DMS53 treated with DMSO at 0.1 percent for 48 hours (cell line): Measurements from ENCODE around the gene MAP4K2.

Experiments used
- DNase-seq: peaks from one replicate; lab custom pipeline; 2025; ENCODE audit not compliant: unreplicated experiment; lab: John Stamatoyannopoulos, UW

MAP4K2 gene

GRCh38 chr11:64742087-64742888 lies 60.7 kb downstream of the MAP4K2 start:
- DNase-seq = no peak

GRCh38 chr11:64741375-64742086 lies 61.5 kb downstream of the MAP4K2 start:
- DNase-seq = no peak

- no peak for DNase-seq
Observed at GRCh38 chr11:64739871-64740270, 63.1 kb downstream of the MAP4K2 start.

- no peak for DNase-seq
Observed at GRCh38 chr11:64736654-64737053, 66.4 kb downstream of the MAP4K2 start.

GRCh38 chr11:64735725-64736259 lies 67.2 kb downstream of the MAP4K2 start:
- DNase-seq = no peak
